DND-41 (cell line): ENCODE measurements around the gene PLD6.

Experiments used
- ATAC-seq: fragments of 200-7000 bp; cut with Tn5 transposase; 3 replicates; pipeline ENCODE4 v1.9.1; 2021; ENCODE audit warnings: low read depth; ENCODE audit not compliant: insufficient read depth
- DNase-seq: peaks from one replicate; pipeline ENCODE4 v3.0.0-alpha.2; 2020
- H2AFZ ChIP-seq: 2 replicates; pipeline ENCODE4 v1.6.0; 2012; ENCODE audit warnings: low read depth, low read length
- H3K27ac ChIP-seq: 2 replicates; pipeline ENCODE4 v1.5.1; 2012; ENCODE audit warnings: low read length, inconsistent platforms
- H3K27me3 ChIP-seq: fragments of 200-600 bp; sonication (generic); 2 replicates; pipeline ENCODE4 v1.6.0; 2012; ENCODE audit warnings: low read length, mild to moderate bottlenecking, inconsistent platforms; ENCODE audit not compliant: insufficient read depth, poor library complexity
- H3K36me3 ChIP-seq: 2 replicates; pipeline ENCODE4 v1.5.1; 2012; ENCODE audit warnings: low read length, inconsistent platforms; ENCODE audit not compliant: insufficient read depth
- H3K4me1 ChIP-seq: 2 replicates; pipeline ENCODE4 v1.5.1; 2012; ENCODE audit warnings: mild to moderate bottlenecking, low read length; ENCODE audit not compliant: insufficient read depth
- H3K4me2 ChIP-seq: 2 replicates; pipeline ENCODE4 v1.6.0; 2012; ENCODE audit warnings: mild to moderate bottlenecking, moderate library complexity, low read length, inconsistent platforms; ENCODE audit not compliant: insufficient read depth
- H3K4me3 ChIP-seq, 2 experiments: fragments of 200-600 bp in 1 of 2; shearing (Covaris generic) in 1 of 2; 2 replicates each; pipeline ENCODE4 v1.5.1; 2012 to 2016; ENCODE audit warnings: inconsistent platforms in 2 of 2, low read length in 2 of 2, mild to moderate bottlenecking in 2 of 2, low read depth in 1 of 2, moderate library complexity in 1 of 2
- H3K79me2 ChIP-seq: 2 replicates; pipeline ENCODE4 v1.6.0; 2012; ENCODE audit warnings: low read length, inconsistent platforms; ENCODE audit not compliant: insufficient read depth
- H3K9ac ChIP-seq: 2 replicates; pipeline ENCODE4 v1.6.0; 2012; ENCODE audit warnings: low read depth, mild to moderate bottlenecking, inconsistent platforms, low read length, moderate library complexity
- H3K9me3 ChIP-seq: 2 replicates; pipeline ENCODE4 v1.5.1; 2012; ENCODE audit warnings: low read length, moderate library complexity, mild to moderate bottlenecking, inconsistent platforms; ENCODE audit not compliant: insufficient read depth, severe bottlenecking
- H4K20me1 ChIP-seq: 2 replicates; pipeline ENCODE4 v1.6.0; 2012; ENCODE audit warnings: low read length; ENCODE audit not compliant: insufficient read depth
- EZH2 ChIP-seq: IDR thresholded peaks from 3 replicates; pipeline ENCODE4 v1.6.1; 2012; ENCODE audit warnings: borderline replicate concordance, low read depth, mild to moderate bottlenecking, moderate library complexity, low read length, inconsistent platforms; ENCODE audit not compliant: severe bottlenecking
- TF ChIP-seq, protein P1 (sequence below): IDR thresholded peaks from 2 replicates; pipeline ENCODE4 v1.5.1; 2012; ENCODE audit warnings: borderline replicate concordance, low read length, moderate library complexity, mild to moderate bottlenecking; ENCODE audit not compliant: poor library complexity, severe bottlenecking; ENCODE audit errors: extremely low read depth

The PLD6 gene

GRCh38 chr17:17227608-17228520, 21.7 kb upstream of the PLD6 start:
- Histone ChIP-seq H2AFZ (no peak overlapping the region), H3K27ac (no peak overlapping the region), H3K27me3 (no peaks in the 10 kb centered on the region), H3K4me2 (no peak overlapping the region), H4K20me1 (peaks cover 15% of the 10 kb centered on the region), H3K79me2 (peaks cover 12% of the 10 kb centered on the region; the same call in 1 of the 2 replicates), H3K9me3 (no peaks in the 10 kb centered on the region), H3K4me3 (no peak overlapping the region), H3K9ac (no peak overlapping the region), H3K4me1 (no peaks in the 10 kb centered on the region), H3K36me3 (peaks cover 94% of the 10 kb centered on the region)
- TF ChIP-seq, protein P1, sequence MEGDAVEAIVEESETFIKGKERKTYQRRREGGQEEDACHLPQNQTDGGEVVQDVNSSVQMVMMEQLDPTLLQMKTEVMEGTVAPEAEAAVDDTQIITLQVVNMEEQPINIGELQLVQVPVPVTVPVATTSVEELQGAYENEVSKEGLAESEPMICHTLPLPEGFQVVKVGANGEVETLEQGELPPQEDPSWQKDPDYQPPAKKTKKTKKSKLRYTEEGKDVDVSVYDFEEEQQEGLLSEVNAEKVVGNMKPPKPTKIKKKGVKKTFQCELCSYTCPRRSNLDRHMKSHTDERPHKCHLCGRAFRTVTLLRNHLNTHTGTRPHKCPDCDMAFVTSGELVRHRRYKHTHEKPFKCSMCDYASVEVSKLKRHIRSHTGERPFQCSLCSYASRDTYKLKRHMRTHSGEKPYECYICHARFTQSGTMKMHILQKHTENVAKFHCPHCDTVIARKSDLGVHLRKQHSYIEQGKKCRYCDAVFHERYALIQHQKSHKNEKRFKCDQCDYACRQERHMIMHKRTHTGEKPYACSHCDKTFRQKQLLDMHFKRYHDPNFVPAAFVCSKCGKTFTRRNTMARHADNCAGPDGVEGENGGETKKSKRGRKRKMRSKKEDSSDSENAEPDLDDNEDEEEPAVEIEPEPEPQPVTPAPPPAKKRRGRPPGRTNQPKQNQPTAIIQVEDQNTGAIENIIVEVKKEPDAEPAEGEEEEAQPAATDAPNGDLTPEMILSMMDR = no peak
- no peak for TF ChIP-seq EZH2
- ATAC-seq = no peak
- no peak for DNase-seq

DNA sequence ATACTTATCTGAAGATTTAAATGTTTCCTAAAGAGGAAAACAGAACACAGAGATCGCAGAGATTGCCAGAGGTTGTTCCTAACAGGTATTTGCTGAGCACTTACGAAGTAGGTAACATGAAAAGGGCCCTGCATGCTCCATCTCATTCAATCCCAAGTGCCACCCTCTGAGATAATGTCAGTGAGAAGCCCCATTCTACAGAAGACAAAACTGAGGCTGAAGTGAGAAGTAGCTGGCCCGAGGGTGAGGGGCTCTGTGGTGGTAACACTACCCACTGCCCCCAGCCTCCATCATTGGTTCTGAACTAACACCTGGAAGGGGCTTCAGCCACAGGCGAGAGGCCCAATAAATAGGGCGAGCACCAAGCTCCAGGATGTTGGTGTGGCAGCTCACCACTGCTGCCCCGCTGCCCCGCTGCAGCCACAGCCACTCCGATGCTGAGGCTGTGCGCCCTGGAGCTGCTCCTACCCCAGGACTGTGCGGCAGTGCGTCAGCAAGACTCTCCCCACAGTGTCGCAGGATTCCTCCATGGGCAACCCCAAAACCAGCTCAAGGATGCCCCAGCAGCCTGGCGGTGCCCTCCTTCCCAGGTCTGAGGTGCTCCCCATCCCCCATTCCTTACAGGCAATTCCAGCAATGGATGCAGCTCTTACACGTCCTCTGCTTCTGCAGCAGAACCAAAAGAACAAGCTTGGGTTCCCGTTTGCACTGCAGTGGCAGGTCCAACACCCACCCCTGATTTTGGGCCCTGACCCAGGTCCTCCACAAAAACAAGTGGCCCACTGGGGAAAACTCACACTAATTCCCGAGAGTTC, 20.5 kb upstream of the PLD6 start:
- DNase-seq (no peak), ATAC-seq (no peak)
- Histone ChIP-seq H3K4me3 (no peak overlapping the region), H3K4me2 (no peak overlapping the region), H2AFZ (no peak overlapping the region), H3K36me3 (peaks cover 93% of the 10 kb centered on the region), H3K9me3 (no peaks in the 10 kb centered on the region), H3K9ac (no peak overlapping the region), H3K27me3 (no peaks in the 10 kb centered on the region), H4K20me1 (peaks cover 15% of the 10 kb centered on the region), H3K27ac (no peak overlapping the region), H3K79me2 (peaks cover 2% of the 10 kb centered on the region; the same call in 1 of the 2 replicates), H3K4me1 (no peaks in the 10 kb centered on the region)
- TF ChIP-seq EZH2 = no peak
- TF ChIP-seq, protein P1 = no peak

- Histone ChIP-seq H3K27ac (no peak overlapping the region), H2AFZ (no peak overlapping the region), H3K9me3 (no peaks in the 10 kb centered on the region), H3K79me2 (peaks cover 2% of the 10 kb centered on the region; the same call in 1 of the 2 replicates), H3K36me3 (peaks cover 93% of the 10 kb centered on the region), H4K20me1 (peaks cover 15% of the 10 kb centered on the region), H3K4me3 (no peak overlapping the region), H3K27me3 (no peaks in the 10 kb centered on the region), H3K4me1 (no peaks in the 10 kb centered on the region), H3K4me2 (no peak overlapping the region), H3K9ac (no peak overlapping the region)
- TF ChIP-seq, protein P1 = no peak
- TF ChIP-seq EZH2 = no peak
- ATAC-seq = no peak
- DNase-seq = no peak
These were observed 19.8 kb upstream of the PLD6 start for GRCh38 chr17:17225901-17226300.
